ENCODE results near the gene MIER2. TPM values are rescaled to one million over a fixed set of nuclear protein-coding genes. Genes with fewer than 3 reads are reported as not detected.
"Not testable (repeated sequence)": the region's sequence is repeated elsewhere in the genome, so short reads cannot be mapped to it uniquely, and the experiment has no call there.

Gene MIER2
- total and polyA plus RNA-seq, 5 experiments from 2014 or later = 2.1 to 20.3 (median 3.1) TPM

DNA sequence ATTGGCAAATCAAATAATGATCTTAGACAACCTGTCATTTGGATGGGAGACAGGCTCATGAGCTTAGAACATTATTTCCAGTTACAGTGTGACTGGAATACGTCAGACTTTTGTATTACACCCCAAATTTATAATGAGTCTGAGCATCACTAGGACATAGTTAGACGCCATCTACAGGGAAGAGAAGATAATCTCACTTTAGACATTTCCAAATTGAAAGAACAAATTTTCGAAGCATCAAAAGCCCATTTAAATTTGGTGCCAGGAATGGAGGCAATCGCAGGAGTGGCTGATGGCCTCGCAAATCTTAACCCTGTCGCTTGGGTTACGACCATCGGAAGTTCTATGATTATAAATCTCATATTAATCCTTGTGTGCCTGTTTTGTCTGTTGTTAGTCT, 41.6 kb upstream of the MIER2 start:
- H3K4me3 Mint-ChIP-seq, DNase-seq, H3K36me3 Mint-ChIP-seq, ATAC-seq, H3K9me3 Mint-ChIP-seq, POLR2A ChIA-PET, H3K27ac Mint-ChIP-seq: not testable (repeated sequence)
- Mint-ChIP-seq H3K4me1 (peaks cover 4 to 14% (median 8%) of the 10 kb centered on the region in 4 donors), H3K27me3 (peaks cover 28 to 58% (median 45%) of the 10 kb centered on the region in 5 donors)

DNA sequence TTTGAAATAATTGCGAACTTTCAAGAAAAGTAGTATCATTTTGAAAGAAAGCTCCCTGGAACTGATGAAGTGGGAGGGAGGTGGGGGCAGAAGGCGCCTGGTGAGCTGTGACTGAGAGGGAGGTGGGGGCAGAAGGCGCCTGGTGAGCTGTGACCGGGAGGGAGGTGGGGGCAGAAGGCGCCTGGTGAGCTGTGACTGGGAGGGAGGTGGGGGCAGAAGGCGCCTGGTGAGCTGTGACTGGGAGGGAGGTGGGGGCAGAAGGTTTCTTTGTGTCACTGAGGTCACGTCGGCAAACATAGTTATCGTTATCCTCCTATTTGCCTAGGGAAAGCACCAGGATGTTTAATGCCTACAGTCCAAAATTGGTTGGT, 40.2 kb upstream of the MIER2 start:
- peak in 1 of 10 donors; percentile 28 for DNase-seq
- Mint-ChIP-seq H3K27ac (no peak overlapping the region), H3K4me1 (peaks cover 4 to 14% (median 8%) of the 10 kb centered on the region in 4 donors), H3K9me3 (no peaks in the 10 kb centered on the region), H3K36me3 (no peaks in the 10 kb centered on the region), H3K27me3 (peaks cover 28 to 65% (median 53%) of the 10 kb centered on the region in 5 donors), H3K4me3 (no peak overlapping the region)
- ATAC-seq = no peak
- POLR2A ChIA-PET = interaction anchor here (1.8 kb wide), 1 partner anchor 126 kb away, joined by 4 read pairs; no protein-coding TSS in a partner anchor

DNA sequence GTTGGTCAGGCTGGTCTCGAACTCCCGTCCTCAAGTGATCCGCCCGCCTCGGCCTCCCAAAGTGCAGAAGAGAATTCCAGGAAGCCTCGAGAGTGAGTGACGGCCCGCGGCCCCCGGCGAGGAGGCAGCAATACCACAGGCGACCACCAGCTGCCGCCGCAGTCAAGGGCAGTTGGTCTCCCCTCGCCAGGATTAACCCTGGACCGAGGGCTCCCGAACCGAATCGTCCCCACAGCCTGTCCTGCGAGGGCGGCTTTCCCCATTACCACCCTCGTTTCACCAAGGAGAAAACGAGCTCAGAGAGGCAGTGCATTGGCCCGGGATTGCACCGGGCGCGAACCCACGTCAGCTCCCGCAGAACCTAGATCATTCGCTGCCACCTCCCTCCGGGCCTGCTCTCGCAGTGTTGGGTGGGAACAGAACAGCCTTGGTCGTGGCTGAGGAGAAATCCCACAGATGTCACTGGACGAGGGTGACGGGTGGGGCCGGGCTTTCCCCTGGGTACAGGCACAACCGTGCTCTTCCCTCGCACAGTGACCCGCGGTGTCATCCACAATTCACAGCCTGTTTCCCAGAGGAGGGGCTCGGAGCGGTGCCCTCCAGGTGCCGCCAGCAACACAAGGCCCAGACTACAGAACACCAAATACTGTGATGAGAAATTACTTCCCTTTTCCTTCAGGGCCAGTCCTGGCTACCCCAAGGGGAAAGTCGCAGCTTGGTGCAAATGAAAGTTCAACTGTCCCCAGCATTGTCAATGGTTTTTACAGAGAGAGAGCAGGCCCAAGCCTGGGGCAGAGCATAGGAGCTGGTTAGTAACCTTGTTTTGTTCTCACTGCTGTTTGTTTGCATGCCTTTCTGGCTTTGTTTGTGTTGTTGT, 39.6 kb upstream of the MIER2 start:
- peak; percentile 40 to 60 for ATAC-seq

DNA sequence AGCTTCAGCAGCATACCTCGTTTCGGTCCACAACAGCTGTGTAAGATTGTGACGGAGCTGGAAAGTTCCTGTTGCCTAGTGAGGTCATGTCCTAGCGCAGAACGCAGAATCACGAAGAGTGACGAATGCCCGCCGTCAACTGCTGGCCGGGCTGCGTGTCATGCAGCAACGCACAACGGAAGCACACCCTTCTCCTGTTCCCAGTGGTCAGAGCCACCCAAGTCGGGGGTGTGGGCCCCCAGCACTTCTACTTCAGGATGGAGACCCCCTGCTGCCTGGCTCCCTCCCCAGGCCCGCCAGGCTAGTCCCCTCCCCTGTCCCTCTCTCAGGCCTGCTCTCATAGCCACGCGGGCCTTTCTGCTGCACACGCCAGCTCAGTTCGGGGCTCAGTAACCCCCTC, 38.4 kb upstream of the MIER2 start:
- Mint-ChIP-seq H3K27ac (no peak overlapping the region), H3K27me3 (peaks cover 28 to 68% (median 46%) of the 10 kb centered on the region in 5 donors), H3K4me1 (peaks cover 4 to 14% (median 8%) of the 10 kb centered on the region in 4 donors), H3K9me3 (no peaks in the 10 kb centered on the region), H3K36me3 (no peaks in the 10 kb centered on the region), H3K4me3 (peak overlapping the region in 1 of 10 donors; percentile 35)
- ATAC-seq = no peak
- POLR2A ChIA-PET = no interaction called here
- DNase-seq = peak in 1 of 10 donors; percentile 24

More for the DNA sequence above, 39.6 kb upstream of the MIER2 start:
- Mint-ChIP-seq H3K27me3 (peaks cover 28 to 66% (median 53%) of the 10 kb centered on the region in 5 donors), H3K36me3 (no peaks in the 10 kb centered on the region), H3K4me1 (peaks cover 4 to 14% (median 8%) of the 10 kb centered on the region in 4 donors), H3K9me3 (no peaks in the 10 kb centered on the region), H3K27ac (peak overlapping the region in 1 of 10 donors; percentile 39), H3K4me3 (peak overlapping the region in 1 of 10 donors; percentile 4)
- POLR2A ChIA-PET = interaction anchor here (1.8 kb wide), 1 partner anchor 127 kb away, joined by 4 read pairs; no protein-coding TSS in a partner anchor
- DNase-seq = peak in 2 of 10 donors; percentile 16 to 53

DNA sequence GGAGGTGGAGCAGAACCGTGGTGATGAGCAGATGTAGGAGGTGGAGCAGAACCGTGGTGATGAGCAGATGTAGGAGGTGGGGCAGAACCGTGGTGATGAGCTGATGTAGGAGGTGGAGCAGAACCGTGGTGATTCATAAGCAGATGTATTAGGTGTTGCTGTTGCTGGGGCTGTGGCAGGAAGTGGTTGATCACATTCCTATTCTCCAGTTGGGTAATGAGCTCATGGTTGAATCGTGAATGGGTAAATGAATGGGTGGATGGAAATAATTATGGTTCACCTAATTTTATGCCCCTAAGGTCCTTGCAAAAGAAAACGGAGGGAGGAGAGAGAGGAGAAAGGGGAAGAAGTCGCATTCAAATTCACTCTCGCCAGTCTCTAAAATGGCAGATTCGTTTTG, 38.0 kb upstream of the MIER2 start:
- H3K27ac Mint-ChIP-seq = peak overlapping the region in 2 of 10 donors; percentile 13 to 77
- peaks cover 4 to 14% (median 10%) of the 10 kb centered on the region in 4 donors for H3K4me1 Mint-ChIP-seq
- peak in 2 of 10 donors; percentile 12 to 49 for DNase-seq
- ATAC-seq = peak in 1 of 2 donors; percentile 54
- H3K9me3 Mint-ChIP-seq, H3K36me3 Mint-ChIP-seq, POLR2A ChIA-PET: not testable (repeated sequence)
- H3K4me3 Mint-ChIP-seq = peak overlapping the region in 3 of 10 donors; percentile 15 to 50 (median 24)
- H3K27me3 Mint-ChIP-seq = peaks cover 30 to 69% (median 50%) of the 10 kb centered on the region in 5 donors

DNA sequence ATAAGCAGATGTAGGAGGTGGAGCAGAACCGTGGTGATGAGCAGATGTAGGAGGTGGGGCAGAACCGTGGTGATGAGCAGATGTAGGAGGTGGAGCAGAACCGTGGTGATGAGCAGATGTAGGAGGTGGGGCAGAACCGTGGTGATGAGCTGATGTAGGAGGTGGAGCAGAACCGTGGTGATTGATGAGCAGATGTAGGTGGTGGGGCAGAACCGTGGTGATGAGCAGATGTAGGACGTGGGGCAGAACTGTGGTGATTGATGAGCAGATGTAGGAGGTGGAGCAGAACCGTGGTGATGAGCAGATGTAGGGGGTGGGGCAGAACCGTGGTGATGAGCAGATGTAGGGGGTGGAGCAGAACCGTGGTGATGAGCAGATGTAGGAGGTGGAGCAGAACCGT, 37.3 kb upstream of the MIER2 start:
- peak overlapping the region in 1 of 10 donors; percentile 40 for H3K4me3 Mint-ChIP-seq
- ATAC-seq, H3K9me3 Mint-ChIP-seq, H3K27ac Mint-ChIP-seq, H3K36me3 Mint-ChIP-seq, POLR2A ChIA-PET: not testable (repeated sequence)
- H3K4me1 Mint-ChIP-seq = peaks cover 4 to 14% (median 10%) of the 10 kb centered on the region in 4 donors
- H3K27me3 Mint-ChIP-seq = peaks cover 27 to 67% (median 50%) of the 10 kb centered on the region in 5 donors
- DNase-seq = peak in 1 of 10 donors; percentile 26

DNA sequence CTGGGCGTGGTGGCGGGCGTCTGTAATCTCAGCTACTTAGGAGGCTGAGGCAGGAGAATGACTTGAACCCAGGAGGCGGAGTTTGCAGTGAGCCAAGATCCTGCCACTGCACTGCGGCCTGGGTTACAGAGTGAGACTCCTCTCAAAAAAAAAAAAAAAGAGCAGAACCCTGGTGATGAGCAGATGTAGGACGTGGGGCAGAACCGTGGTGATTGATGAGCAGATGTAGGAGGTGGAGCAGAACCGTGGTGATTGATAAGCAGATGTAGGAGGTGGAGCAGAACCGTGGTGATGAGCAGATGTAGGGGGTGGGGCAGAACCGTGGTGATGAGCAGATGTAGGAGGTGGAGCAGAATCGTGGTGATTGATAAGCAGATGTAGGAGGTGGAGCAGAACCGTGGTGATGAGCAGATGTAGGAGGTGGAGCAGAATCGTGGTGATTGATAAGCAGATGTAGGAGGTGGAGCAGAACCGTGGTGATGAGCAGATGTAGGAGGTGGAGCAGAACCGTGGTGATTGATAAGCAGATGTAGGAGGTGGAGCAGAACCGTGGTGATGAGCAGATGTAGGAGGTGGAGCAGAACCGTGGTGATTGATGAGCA, 36.1 kb upstream of the MIER2 start:
- peaks cover 22 to 64% (median 43%) of the 10 kb centered on the region in 5 donors for H3K27me3 Mint-ChIP-seq

DNA sequence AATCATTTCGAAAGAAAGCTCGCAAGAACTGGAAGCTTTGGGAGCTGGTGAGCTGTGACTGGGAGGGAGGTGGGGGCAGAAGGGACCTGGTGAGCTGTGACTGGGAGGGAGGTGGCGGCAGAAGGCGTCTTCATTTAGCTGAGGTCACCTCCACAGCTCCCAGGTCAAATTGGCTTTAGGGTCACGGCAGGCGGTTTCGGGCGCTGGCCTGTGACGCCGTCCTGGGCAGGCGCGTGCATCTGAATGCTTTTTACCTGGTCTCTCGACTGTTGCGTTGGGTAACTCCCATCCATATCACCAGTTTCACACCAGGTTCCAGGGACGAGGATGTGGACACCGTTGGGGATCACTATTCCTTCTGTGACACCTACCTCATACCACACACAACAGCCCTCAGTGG, 35.2 kb upstream of the MIER2 start:
- Mint-ChIP-seq H3K4me3 (no peak overlapping the region), H3K36me3 (no peaks in the 10 kb centered on the region), H3K9me3 (no peaks in the 10 kb centered on the region), H3K4me1 (peaks cover 4 to 14% (median 12%) of the 10 kb centered on the region in 4 donors), H3K27ac (no peak overlapping the region), H3K27me3 (peaks cover 17 to 64% (median 40%) of the 10 kb centered on the region in 5 donors)
- POLR2A ChIA-PET = no interaction called here
- ATAC-seq (no peak), DNase-seq (peak in 1 of 10 donors; percentile 35)

More for the DNA sequence above, 36.1 kb upstream of the MIER2 start:
- peaks cover 4 to 14% (median 12%) of the 10 kb centered on the region in 4 donors for H3K4me1 Mint-ChIP-seq
- H3K4me3 Mint-ChIP-seq, H3K9me3 Mint-ChIP-seq, H3K36me3 Mint-ChIP-seq, ATAC-seq, POLR2A ChIA-PET, DNase-seq: not testable (repeated sequence)
- peak overlapping the region in 1 of 10 donors; percentile 34 for H3K27ac Mint-ChIP-seq

DNA sequence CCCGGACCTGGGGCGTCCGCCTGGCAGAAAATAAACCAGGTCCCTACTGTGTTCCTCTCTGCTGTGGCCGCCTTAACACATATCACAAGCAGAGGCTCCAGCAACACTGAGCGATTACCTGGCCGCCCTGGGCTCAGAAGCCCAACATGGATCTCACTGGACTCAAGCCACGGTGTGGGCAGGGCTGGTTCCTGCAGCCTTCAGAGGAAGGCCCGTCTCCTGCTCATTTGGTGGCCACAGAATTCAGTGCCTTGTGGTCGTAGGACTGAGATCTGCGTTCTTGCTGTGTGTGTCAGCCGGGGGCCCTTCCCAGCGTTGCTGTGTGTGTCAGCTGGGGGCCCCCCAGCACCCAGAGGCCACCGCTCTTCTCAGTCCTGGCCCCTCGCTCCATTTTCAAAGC, 34.1 kb upstream of the MIER2 start:
- DNase-seq (no peak), ATAC-seq (no peak)
- Mint-ChIP-seq H3K4me3 (no peak overlapping the region), H3K36me3 (no peaks in the 10 kb centered on the region), H3K27ac (no peak overlapping the region), H3K9me3 (no peaks in the 10 kb centered on the region), H3K4me1 (peaks cover 4 to 12% (median 10%) of the 10 kb centered on the region in 4 donors), H3K27me3 (peaks cover 13 to 55% (median 30%) of the 10 kb centered on the region in 5 donors)
- POLR2A ChIA-PET = no interaction called here

DNA sequence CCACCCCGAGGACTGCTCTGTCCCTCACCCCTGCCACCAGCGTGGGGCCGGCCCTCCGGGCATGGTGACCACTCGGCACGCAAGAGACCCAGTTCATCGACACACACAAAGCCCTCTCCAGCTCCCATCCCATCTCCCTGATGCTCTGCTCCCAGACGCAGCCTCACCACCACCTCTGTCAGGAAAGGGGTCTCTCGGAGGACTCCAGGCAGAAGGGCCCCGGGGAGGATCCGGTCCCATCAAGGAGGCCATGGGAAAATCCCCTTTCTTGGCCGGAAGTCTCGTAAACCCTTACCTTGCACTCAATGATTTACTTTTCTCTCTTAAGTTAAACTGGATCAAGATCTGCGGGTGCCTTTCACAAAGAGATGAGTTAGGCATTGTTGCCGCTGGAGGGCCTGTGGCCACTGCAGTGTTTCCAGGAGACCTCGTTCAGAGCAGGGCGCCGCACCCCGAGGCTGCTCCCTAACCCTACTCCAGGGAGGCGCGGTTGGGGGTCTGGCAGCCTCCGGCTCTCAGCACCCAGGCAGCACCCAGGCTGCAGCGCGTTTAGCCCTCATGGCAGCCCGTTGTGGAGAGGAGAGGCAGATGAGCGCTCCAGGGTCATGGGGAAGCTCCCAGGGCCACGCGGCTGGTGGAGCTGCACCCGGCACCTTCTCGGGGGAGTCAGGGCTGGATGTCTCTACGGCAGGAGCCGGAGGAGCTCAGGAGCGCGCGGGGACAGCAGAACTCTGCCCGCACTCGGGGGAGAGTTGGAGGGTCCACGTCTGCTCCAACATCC, 33.4 kb upstream of the MIER2 start:
- POLR2A ChIA-PET = no interaction called here
- peaks cover 8 to 55% (median 23%) of the 10 kb centered on the region in 5 donors for H3K27me3 Mint-ChIP-seq
- no peaks in the 10 kb centered on the region for H3K9me3 Mint-ChIP-seq
- ATAC-seq (no peak), DNase-seq (peak in 1 of 10 donors; percentile 52)
- H3K4me3 Mint-ChIP-seq = no peak overlapping the region
- H3K4me1 Mint-ChIP-seq = peaks cover 3 to 9% (median 5%) of the 10 kb centered on the region in 4 donors
- H3K27ac Mint-ChIP-seq = peak overlapping the region in 2 of 10 donors; percentile 73 to 88
- no peaks in the 10 kb centered on the region for H3K36me3 Mint-ChIP-seq

DNA sequence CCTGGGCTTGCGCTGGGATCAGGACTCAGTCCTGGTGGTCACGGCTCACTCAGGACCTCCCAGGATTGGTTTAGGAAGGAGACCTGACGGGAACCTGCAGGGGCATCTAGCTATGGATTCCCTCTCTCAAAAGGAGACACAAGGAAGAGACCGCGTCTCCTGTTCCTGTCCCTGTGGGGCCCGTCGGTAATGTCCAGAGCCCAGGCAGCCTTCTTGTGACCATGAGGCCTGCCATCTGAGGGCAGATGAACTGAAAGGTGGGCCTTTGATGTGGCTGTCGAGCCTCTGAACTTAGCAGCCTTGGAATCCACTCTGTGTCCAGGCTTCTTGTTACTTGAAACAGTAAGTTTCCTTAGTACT, 31.5 kb upstream of the MIER2 start:
- Mint-ChIP-seq H3K36me3 (no peaks in the 10 kb centered on the region), H3K4me3 (no peak overlapping the region), H3K9me3 (no peaks in the 10 kb centered on the region), H3K27ac (no peak overlapping the region), H3K4me1 (peaks cover 0 to 6% (median 1%) of the 10 kb centered on the region in 4 donors), H3K27me3 (peaks cover 7 to 63% (median 23%) of the 10 kb centered on the region in 5 donors)
- ATAC-seq = no peak
- POLR2A ChIA-PET = no interaction called here
- no peak for DNase-seq

DNA sequence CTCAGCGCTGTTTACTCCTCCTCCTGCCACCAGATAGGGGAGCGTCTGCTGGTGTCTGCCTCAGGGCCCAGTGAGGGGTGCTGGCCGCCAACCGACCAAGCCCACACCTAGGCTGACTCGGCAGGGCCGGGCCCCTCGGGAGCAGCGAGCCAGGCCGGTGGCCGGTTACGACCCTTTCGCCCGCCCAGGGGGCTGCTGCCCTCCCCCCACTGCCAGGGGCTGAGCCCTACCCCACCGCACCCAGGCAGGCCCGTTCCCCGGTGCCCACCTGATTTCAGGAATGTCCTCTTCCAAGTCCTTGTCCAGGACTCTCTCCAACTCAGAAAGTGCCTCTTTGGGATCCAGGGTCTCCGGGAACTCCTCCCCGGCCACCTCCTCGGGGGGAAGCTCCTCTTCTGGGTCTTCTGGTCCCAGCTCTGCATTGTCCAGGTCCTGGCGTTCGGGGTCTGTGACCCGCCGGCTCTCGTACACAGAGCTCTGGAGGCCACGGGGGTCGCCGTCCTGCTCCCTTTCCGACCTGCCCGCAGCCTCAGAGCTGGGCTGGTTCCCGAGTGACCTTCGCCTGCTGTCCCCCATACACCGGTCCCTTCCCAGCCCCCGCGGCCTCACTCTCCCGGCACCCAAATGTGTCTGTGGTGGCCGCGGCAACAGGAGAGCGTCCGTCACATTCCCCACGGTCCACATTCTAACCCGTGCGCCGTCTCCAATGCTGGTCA, 31.0 kb upstream of the MIER2 start:
- POLR2A ChIA-PET = no interaction called here
- peak in 1 of 10 donors; percentile 46 for DNase-seq
- no peak for ATAC-seq
- H3K9me3 Mint-ChIP-seq = no peaks in the 10 kb centered on the region
- H3K36me3 Mint-ChIP-seq = no peaks in the 10 kb centered on the region
- H3K4me3 Mint-ChIP-seq = no peak overlapping the region
- no peak overlapping the region for H3K27ac Mint-ChIP-seq
- peaks cover 7 to 64% (median 26%) of the 10 kb centered on the region in 5 donors for H3K27me3 Mint-ChIP-seq
- H3K4me1 Mint-ChIP-seq = peaks cover 0 to 6% (median 1%) of the 10 kb centered on the region in 4 donors

Data from naive thymus-derived CD8-positive, alpha-beta T cell (primary cell).